Astrocyte of the cerebellum (primary cell): ENCODE results near the gene SLC7A7.

ENCODE experiments used
- DNase-seq: peaks from one replicate; pipeline ENCODE4 v3.0.0-alpha.2; 2011; ENCODE audit warnings: low read depth
- H3K4me3 ChIP-seq: 2 replicates; pipeline ENCODE4 v1.5.1; 2011; ENCODE audit warnings: mild to moderate bottlenecking, low read depth, low read length, moderate library complexity
- in situ Hi-C: cut with HindIII; loops from 2 replicates; pipeline ENCODE4 v1.10.0; 2017; ENCODE audit warnings: low sequenced_read_pairs
- TF ChIP-seq, protein P1 (sequence below): IDR thresholded peaks from 2 replicates; pipeline ENCODE4 v1.5.1; 2012; ENCODE audit warnings: low read length, low read depth, moderate library complexity, mild to moderate bottlenecking; ENCODE audit errors: missing control alignments

SLC7A7 gene

DNA sequence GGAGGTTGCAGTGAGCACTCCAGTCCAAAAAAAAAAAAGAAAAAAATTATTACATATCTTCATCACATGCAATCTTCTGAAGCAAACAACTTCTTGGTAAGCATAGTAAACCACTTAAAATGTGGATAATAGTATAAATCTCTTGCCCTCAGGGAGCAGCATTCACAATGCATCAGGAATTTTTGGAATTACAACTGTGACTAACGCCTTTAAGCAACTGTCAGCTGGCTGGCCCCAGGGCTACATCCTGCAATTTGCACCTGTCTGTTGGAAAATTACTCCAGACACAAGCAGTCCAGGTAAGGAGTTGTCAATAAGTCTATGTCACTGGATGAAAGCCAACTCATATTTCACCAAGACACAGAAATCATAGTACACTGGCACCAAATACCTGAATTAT, 5.5 kb upstream of the SLC7A7 start:
- DNase-seq = no peak
- in situ Hi-C loops = no loop called here
- H3K4me3 ChIP-seq = no peak overlapping the region
- TF ChIP-seq, protein P1, sequence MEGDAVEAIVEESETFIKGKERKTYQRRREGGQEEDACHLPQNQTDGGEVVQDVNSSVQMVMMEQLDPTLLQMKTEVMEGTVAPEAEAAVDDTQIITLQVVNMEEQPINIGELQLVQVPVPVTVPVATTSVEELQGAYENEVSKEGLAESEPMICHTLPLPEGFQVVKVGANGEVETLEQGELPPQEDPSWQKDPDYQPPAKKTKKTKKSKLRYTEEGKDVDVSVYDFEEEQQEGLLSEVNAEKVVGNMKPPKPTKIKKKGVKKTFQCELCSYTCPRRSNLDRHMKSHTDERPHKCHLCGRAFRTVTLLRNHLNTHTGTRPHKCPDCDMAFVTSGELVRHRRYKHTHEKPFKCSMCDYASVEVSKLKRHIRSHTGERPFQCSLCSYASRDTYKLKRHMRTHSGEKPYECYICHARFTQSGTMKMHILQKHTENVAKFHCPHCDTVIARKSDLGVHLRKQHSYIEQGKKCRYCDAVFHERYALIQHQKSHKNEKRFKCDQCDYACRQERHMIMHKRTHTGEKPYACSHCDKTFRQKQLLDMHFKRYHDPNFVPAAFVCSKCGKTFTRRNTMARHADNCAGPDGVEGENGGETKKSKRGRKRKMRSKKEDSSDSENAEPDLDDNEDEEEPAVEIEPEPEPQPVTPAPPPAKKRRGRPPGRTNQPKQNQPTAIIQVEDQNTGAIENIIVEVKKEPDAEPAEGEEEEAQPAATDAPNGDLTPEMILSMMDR = no peak

DNA sequence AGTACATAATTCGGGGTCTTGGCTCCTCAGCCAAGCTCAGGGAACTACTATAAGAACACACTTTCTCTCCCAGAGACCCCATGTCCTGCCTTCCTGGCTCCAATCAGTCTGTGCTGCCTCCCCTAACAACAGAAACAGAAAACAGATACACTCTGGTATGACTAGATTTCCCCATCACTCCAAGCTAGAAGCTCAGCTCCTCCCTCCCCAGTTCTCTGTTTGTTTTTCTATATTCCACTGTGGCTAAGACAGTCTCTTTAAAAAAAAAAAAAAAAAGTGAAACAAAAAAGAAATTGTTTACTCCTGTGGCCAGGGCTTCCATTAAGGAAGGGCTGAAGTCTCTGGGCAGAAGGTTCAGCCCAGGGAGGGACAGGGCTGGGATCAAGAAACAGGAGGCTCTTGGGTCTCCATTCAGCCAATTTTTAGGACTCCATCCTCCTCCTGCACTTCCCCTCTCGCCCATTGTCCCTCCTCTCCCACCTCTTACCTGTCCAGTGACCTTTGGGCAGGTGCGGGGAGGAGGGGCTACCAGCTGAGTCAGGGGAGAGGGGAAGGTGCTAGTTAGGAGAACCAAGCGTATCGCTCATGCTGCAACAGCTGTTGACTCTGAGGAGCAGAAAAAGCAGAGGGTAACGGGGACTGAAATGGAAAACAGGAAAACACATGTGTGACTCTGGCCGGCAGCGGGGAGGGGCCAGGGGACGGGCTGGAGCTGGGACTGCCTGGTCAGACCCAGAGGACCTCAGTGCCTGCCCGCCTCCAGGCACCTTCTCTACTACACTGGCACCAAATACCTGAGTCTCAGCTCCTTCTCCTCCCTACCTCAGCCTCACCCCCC, 4.1 kb upstream of the SLC7A7 start:
- in situ Hi-C loops = no loop called here
- DNase-seq = no peak
- TF ChIP-seq, protein P1 = no peak
- no peak overlapping the region for H3K4me3 ChIP-seq

DNA sequence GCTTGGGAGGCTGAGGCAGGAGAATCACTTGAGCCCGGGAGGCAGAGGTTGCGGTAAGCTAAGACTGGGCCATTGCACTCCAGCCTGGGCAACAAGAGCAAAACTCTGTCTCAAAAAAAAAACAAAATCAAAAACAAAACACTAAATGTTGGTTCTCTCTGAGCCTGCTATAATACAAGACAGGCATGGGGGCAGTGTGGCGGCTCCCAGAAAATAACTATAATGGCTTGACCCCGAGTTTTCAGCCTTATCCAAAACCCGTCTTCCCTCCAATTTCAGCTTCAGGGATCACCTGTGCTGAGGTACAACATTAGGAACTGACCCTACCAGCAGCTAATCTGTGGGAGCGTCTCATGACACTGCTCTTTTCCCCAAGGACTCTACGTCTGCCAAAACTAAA, 862 bp downstream of the SLC7A7 start:
- in situ Hi-C loops = no loop called here
- no peak overlapping the region for H3K4me3 ChIP-seq
- no peak for DNase-seq
- TF ChIP-seq, protein P1 = no peak

DNA sequence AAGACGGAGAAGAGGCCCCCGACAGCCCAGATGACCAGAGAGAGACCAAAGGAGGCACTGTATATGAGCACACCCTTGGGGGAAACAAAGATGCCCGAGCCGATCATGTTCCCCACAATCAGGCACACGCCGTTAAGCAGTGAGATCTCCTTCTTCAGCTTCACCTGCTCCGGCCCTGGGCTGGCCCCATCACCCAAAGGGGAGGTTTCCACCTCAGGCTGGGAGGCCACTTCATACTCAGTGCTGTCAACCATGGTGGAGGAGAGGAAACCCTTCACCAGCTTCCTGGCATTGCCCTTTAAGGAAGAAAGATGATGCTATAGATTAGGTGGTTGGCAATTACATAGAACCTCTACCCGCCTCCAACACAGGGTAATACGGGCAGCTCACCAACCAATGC, 2.1 kb downstream of the SLC7A7 start:
- no peak overlapping the region for H3K4me3 ChIP-seq
- in situ Hi-C loops = no loop called here
- DNase-seq = no peak
- TF ChIP-seq, protein P1 = no peak

DNA sequence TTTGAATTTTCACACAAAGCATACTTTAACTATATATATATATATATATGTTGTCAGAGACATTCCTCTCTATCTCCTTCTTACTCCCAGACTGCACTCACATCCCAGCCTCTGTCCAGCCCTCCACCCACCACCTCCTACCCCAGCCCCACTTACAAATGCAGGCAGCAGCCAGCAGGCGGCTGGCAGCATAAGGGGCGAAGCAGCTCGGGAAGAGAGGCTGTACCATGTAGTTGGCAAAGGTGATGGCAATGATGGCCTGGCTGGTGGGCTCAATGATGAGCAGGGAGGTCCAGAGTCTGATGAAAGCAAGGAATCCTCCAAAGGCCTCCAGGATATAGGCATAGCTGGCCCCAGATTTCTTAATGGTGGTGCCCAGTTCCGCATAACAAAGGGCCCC, 2.5 kb downstream of the SLC7A7 start:
- no peak for DNase-seq
- in situ Hi-C loops = no loop called here
- no peak overlapping the region for H3K4me3 ChIP-seq
- TF ChIP-seq, protein P1 = no peak

DNA sequence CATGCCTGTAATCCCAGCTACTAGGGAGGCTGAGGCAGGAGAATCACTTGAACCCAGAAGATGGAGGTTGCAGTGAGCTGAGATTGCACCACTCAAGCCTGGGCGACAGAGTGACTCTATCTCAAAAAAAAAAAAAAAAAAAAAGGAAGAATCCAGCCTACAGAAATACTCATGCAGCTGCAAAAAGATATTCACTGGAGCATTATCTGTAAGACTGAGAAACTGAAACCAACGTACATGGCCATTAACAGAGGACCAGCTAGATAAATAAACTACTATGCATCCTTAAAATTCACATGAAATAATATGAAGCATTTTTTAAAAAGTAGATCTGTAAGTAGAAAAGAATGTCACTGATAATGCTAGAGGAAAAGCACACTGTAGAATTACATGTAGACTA, 3.5 kb downstream of the SLC7A7 start:
- in situ Hi-C loops = no loop called here
- H3K4me3 ChIP-seq = no peak overlapping the region
- no peak for DNase-seq
- TF ChIP-seq, protein P1 = no peak
